Hematopoietic multipotent progenitor cell treated with erythropoietin and hydrocortisone succinate and interleukin-3 and kit ligand, for 17 days (in vitro differentiated cells): ENCODE measurements around the gene MADCAM1.
"Not testable (repeated sequence)": the region's sequence is repeated elsewhere in the genome, so short reads cannot be mapped to it uniquely, and the experiment has no call there.

Experiments
- DNase-seq: peaks from one replicate; pipeline ENCODE4 v3.0.0-alpha.2; 2015; ENCODE audit warnings: low spot score

The MADCAM1 gene

GRCh38 chr19:496112-496665 is at the start of gene MADCAM1:
MADCAM1 (plus strand) TSS chr19:496486; CDS start chr19:496500, 14 bp downstream.
- DNase-seq = no peak

- DNase-seq = no peak
Observed at GRCh38 chr19:447064-447426, 49.2 kb upstream of the MADCAM1 start.

- no peak for DNase-seq
Observed at GRCh38 chr19:447816-448560, 48.3 kb upstream of the MADCAM1 start.

- DNase-seq = no peak
Observed at GRCh38 chr19:449916-450315, 46.4 kb upstream of the MADCAM1 start.

- DNase-seq = not testable (repeated sequence)
Observed at GRCh38 chr19:450912-451481, 45.3 kb upstream of the MADCAM1 start.

- no peak for DNase-seq
Observed at GRCh38 chr19:452829-453228, 43.5 kb upstream of the MADCAM1 start.

- DNase-seq = no peak
Observed at GRCh38 chr19:453606-454005, 42.7 kb upstream of the MADCAM1 start.

GRCh38 chr19:455031-455705 is 41.1 kb upstream of the MADCAM1 start:
- no peak for DNase-seq

GRCh38 chr19:455851-456546 is 40.3 kb upstream of the MADCAM1 start:
- no peak for DNase-seq

GRCh38 chr19:456547-457110 is 39.7 kb upstream of the MADCAM1 start:
- DNase-seq = no peak

GRCh38 chr19:457636-458035 is 38.6 kb upstream of the MADCAM1 start:
- DNase-seq = no peak

GRCh38 chr19:458091-459042 is 37.9 kb upstream of the MADCAM1 start:
- no peak for DNase-seq

GRCh38 chr19:459724-460511 is 36.4 kb upstream of the MADCAM1 start:
- DNase-seq = no peak

GRCh38 chr19:460877-461720 is 35.2 kb upstream of the MADCAM1 start, which contains the start of gene SHC2:
SHC2 (minus strand) TSS chr19:461033; CDS start chr19:460996, 37 bp downstream.
- DNase-seq = no peak

GRCh38 chr19:461721-462551 is 34.4 kb upstream of the MADCAM1 start:
- DNase-seq = no peak

- no peak for DNase-seq
Observed at GRCh38 chr19:463483-464207, 32.6 kb upstream of the MADCAM1 start.

- no peak for DNase-seq
Observed at GRCh38 chr19:464208-464545, 32.1 kb upstream of the MADCAM1 start.
